Measurements from ENCODE around the gene SLC6A2. TPM values are rescaled to one million over a fixed set of nuclear protein-coding genes. Genes with fewer than 3 reads are reported as not detected.

Gene SLC6A2
- total and polyA plus RNA-seq, 2 of the 13 experiments (the other 11 are each of a cell fraction or from before 2014, with no cell fraction given): 0.62 to 0.66 TPM

DNA sequence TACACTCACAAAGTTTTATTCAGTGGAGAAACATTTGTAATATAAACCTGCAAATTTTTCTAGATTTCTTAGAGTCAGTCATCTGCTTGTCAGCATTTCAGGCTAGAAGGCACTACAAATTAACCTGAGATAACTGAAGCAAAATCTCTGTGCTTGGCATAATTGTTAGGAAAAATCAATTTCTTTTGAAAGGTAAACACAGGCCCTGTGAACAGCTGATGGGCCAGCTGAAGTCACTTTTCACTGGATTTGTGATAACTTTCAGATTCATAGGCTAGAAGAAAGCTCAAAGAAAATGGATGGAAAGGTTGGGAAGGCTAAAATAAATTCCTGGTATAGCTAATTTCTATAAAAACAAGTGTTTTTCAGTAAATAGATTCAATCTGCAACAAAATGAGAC, 34.0 kb upstream of the SLC6A2 start (continued):
- TF ChIP-seq, protein P1, sequence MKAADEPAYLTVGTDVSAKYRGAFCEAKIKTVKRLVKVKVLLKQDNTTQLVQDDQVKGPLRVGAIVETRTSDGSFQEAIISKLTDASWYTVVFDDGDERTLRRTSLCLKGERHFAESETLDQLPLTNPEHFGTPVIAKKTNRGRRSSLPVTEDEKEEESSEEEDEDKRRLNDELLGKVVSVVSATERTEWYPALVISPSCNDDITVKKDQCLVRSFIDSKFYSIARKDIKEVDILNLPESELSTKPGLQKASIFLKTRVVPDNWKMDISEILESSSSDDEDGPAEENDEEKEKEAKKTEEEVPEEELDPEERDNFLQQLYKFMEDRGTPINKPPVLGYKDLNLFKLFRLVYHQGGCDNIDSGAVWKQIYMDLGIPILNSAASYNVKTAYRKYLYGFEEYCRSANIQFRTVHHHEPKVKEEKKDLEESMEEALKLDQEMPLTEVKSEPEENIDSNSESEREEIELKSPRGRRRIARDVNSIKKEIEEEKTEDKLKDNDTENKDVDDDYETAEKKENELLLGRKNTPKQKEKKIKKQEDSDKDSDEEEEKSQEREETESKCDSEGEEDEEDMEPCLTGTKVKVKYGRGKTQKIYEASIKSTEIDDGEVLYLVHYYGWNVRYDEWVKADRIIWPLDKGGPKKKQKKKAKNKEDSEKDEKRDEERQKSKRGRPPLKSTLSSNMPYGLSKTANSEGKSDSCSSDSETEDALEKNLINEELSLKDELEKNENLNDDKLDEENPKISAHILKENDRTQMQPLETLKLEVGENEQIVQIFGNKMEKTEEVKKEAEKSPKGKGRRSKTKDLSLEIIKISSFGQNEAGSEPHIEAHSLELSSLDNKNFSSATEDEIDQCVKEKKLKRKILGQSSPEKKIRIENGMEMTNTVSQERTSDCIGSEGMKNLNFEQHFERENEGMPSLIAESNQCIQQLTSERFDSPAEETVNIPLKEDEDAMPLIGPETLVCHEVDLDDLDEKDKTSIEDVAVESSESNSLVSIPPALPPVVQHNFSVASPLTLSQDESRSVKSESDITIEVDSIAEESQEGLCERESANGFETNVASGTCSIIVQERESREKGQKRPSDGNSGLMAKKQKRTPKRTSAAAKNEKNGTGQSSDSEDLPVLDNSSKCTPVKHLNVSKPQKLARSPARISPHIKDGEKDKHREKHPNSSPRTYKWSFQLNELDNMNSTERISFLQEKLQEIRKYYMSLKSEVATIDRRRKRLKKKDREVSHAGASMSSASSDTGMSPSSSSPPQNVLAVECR (CRISPR knock-in tag; IDR thresholded peaks at IDR 0.05; ENCODE audit: borderline replicate concordance): no peak
- TF ChIP-seq SOX13 (IDR thresholded peaks at IDR 0.05) (no peak), SOX13 (CRISPR knock-in tag; conservative IDR thresholded peaks at IDR 0.05 in 1 of 2, IDR thresholded peaks at IDR 0.05 in 1 of 2) (peak in 1 of 2 experiments; percentile 42; a peak in 1 of 4 replicates), NAIF1 (CRISPR knock-in tag; IDR thresholded peaks at IDR 0.05; ENCODE audit: borderline replicate concordance) (no peak), ZNF652 (CRISPR knock-in tag; IDR thresholded peaks at IDR 0.05; ENCODE audit: borderline replicate concordance, low read depth) (0 out of 2 replicates have a peak, but pooled peaks have one; percentile 13), ZFP36L2 (CRISPR knock-in tag; IDR thresholded peaks at IDR 0.05) (no peak), FOXA3 (CRISPR knock-in tag; IDR thresholded peaks at IDR 0.05) (peak; percentile 83; the same call in 1 of the 2 replicates), SRF (IDR thresholded peaks at IDR 0.05; ENCODE audit: low read depth, low read length) (no peak), ONECUT2 (CRISPR knock-in tag; IDR thresholded peaks at IDR 0.05) (peak; percentile 80), MAFF (IDR thresholded peaks at IDR 0.05; ENCODE audit: low read depth, low read length) (peak; percentile 43), ZNF564 (CRISPR knock-in tag; IDR thresholded peaks at IDR 0.05) (no peak), THAP11 (CRISPR knock-in tag; IDR thresholded peaks at IDR 0.05) (0 out of 2 replicates have a peak, but pooled peaks have one; percentile 13), CC2D1A (CRISPR knock-in tag; IDR thresholded peaks at IDR 0.05) (no peak), RFX5 (IDR thresholded peaks at IDR 0.05; ENCODE audit: low read depth, low read length) (0 out of 2 replicates have a peak, but pooled peaks have one; percentile 40), SRSF4 (IDR thresholded peaks at IDR 0.05; ENCODE audit: low read depth, low read length, poor library complexity, severe bottlenecking) (no peak), ZNF773 (CRISPR knock-in tag; IDR thresholded peaks at IDR 0.05; ENCODE audit: borderline replicate concordance) (no peak)
- TF ChIP-seq, protein P2, sequence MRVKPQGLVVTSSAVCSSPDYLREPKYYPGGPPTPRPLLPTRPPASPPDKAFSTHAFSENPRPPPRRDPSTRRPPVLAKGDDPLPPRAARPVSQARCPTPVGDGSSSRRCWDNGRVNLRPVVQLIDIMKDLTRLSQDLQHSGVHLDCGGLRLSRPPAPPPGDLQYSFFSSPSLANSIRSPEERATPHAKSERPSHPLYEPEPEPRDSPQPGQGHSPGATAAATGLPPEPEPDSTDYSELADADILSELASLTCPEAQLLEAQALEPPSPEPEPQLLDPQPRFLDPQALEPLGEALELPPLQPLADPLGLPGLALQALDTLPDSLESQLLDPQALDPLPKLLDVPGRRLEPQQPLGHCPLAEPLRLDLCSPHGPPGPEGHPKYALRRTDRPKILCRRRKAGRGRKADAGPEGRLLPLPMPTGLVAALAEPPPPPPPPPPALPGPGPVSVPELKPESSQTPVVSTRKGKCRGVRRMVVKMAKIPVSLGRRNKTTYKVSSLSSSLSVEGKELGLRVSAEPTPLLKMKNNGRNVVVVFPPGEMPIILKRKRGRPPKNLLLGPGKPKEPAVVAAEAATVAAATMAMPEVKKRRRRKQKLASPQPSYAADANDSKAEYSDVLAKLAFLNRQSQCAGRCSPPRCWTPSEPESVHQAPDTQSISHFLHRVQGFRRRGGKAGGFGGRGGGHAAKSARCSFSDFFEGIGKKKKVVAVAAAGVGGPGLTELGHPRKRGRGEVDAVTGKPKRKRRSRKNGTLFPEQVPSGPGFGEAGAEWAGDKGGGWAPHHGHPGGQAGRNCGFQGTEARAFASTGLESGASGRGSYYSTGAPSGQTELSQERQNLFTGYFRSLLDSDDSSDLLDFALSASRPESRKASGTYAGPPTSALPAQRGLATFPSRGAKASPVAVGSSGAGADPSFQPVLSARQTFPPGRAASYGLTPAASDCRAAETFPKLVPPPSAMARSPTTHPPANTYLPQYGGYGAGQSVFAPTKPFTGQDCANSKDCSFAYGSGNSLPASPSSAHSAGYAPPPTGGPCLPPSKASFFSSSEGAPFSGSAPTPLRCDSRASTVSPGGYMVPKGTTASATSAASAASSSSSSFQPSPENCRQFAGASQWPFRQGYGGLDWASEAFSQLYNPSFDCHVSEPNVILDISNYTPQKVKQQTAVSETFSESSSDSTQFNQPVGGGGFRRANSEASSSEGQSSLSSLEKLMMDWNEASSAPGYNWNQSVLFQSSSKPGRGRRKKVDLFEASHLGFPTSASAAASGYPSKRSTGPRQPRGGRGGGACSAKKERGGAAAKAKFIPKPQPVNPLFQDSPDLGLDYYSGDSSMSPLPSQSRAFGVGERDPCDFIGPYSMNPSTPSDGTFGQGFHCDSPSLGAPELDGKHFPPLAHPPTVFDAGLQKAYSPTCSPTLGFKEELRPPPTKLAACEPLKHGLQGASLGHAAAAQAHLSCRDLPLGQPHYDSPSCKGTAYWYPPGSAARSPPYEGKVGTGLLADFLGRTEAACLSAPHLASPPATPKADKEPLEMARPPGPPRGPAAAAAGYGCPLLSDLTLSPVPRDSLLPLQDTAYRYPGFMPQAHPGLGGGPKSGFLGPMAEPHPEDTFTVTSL (CRISPR knock-in tag; IDR thresholded peaks at IDR 0.05; ENCODE audit: borderline replicate concordance): peak; percentile 73; the same call in 1 of the 2 replicates
- TF ChIP-seq, protein P3, sequence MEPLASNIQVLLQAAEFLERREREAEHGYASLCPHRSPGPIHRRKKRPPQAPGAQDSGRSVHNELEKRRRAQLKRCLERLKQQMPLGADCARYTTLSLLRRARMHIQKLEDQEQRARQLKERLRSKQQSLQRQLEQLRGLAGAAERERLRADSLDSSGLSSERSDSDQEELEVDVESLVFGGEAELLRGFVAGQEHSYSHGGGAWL (CRISPR knock-in tag; IDR thresholded peaks at IDR 0.05): no peak
- TF ChIP-seq, protein P4, sequence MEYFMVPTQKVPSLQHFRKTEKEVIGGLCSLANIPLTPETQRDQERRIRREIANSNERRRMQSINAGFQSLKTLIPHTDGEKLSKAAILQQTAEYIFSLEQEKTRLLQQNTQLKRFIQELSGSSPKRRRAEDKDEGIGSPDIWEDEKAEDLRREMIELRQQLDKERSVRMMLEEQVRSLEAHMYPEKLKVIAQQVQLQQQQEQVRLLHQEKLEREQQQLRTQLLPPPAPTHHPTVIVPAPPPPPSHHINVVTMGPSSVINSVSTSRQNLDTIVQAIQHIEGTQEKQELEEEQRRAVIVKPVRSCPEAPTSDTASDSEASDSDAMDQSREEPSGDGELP (IDR thresholded peaks at IDR 0.05; ENCODE audit: borderline replicate concordance, low read depth): peak; percentile 99
